ENCODE measurements around the gene GORASP2. TPM values are rescaled to one million over a fixed set of nuclear protein-coding genes. Genes with fewer than 3 reads are reported as not detected.

The GORASP2 gene
- total RNA-seq, 1 experiment from 2014 or later: 143 TPM

DNA sequence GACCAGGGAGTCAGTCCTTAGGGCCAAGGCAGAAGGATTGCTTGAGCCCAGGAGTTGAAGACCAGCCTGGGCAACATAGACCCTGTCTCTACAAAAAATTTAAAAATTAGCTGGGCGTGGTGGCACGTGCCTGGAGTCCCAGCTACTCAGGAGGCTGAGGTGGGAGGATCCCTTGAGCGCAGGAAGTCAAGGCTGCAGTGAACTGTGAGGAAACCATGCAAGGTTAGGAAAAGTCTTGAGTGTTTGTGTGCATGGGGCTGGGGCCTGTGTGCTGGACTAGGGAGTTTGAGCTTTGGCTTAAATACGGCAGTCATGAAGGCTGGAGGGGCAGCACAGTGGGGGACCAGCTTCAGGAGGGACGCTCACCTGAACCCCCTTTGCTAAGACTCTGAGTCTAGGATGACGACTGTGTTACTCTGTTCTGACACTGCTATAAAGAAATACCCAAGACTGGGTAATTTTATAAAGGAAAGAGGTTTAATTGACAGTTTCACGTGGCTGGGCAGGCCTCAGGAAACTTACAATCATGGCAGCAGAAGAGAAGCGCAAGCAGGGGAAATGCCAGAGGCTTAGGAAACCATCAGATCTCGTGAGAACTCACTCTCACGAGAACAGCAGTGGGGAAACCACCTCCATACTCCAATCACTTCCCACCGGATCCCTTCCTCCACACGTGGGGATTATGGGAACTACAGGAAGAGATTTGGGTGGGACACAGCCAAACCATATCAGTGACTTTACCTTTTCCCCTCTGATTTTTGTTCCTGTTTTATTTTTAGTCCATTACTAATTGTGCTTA, 39.4 kb downstream of the GORASP2 start:
- no peak overlapping the region for H3K27ac Mint-ChIP-seq (ENCODE audit: unreplicated experiment)
- TF ChIP-seq, protein P1, sequence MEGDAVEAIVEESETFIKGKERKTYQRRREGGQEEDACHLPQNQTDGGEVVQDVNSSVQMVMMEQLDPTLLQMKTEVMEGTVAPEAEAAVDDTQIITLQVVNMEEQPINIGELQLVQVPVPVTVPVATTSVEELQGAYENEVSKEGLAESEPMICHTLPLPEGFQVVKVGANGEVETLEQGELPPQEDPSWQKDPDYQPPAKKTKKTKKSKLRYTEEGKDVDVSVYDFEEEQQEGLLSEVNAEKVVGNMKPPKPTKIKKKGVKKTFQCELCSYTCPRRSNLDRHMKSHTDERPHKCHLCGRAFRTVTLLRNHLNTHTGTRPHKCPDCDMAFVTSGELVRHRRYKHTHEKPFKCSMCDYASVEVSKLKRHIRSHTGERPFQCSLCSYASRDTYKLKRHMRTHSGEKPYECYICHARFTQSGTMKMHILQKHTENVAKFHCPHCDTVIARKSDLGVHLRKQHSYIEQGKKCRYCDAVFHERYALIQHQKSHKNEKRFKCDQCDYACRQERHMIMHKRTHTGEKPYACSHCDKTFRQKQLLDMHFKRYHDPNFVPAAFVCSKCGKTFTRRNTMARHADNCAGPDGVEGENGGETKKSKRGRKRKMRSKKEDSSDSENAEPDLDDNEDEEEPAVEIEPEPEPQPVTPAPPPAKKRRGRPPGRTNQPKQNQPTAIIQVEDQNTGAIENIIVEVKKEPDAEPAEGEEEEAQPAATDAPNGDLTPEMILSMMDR (IDR thresholded peaks at IDR 0.05; ENCODE audit: insufficient read depth in 1 of 2, low read depth in 1 of 2, low read length in 1 of 2, severe bottlenecking in 1 of 2, unreplicated experiment in 1 of 2): no peak
- Histone ChIP-seq H3K27me3 (replicated peaks; ENCODE audit: control insufficient read depth, insufficient read depth, low read length) (no peaks in the 10 kb centered on the region), H3K9me3 (no peaks in the 10 kb centered on the region), H3K4me3 (ENCODE audit: low read depth, low read length) (no peak overlapping the region), H3K36me3 (ENCODE audit: control insufficient read depth, insufficient read depth, low read length) (peaks cover 1% of the 10 kb centered on the region; the same call in 1 of the 2 replicates), H3K4me1 (peaks cover 8% of the 10 kb centered on the region; the same call in 1 of the 2 replicates)
- no peak for DNase-seq
- BruUV-seq (replicated peaks): no TSS peak
- no peaks in the 10 kb centered on the region for H3K27me3 Mint-ChIP-seq (ENCODE audit: insufficient read depth, unreplicated experiment)
- ChIA-PET CTCF (no interaction called here), POLR2A (no interaction called here)
- H3K36me3 Mint-ChIP-seq (ENCODE audit: insufficient read depth, unreplicated experiment): peaks cover 86% of the 10 kb centered on the region
- no peak overlapping the region for H3K4me3 Mint-ChIP-seq (ENCODE audit: unreplicated experiment)
- H3K9me3 Mint-ChIP-seq (ENCODE audit: unreplicated experiment): no peaks in the 10 kb centered on the region
- H3K4me1 Mint-ChIP-seq (ENCODE audit: low read depth, unreplicated experiment): peaks cover 7% of the 10 kb centered on the region
- intact Hi-C loops (cut with micrococcal nuclease; ENCODE audit: unreplicated experiment): no loop called here

DNA sequence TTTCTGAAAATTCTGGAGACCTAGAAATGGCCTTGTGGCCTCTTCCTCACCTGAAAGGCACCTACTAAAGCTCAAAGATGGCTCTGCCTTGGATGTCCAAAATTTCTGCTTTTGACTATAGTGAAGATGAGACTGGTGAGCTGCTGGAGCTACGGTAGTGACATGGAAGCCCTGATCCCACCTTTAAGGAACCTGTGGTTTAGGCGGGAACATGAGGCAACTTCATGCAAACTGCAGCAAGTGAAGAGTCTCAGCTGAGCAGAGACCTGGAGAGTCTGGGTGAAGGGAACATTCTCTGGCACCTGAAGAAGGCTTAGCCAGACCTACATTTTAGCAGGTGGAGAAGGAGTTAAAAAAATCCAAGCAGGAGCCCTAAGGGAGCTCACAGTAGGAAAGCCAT, 40.0 kb downstream of the GORASP2 start:
- Mint-ChIP-seq H3K27ac (ENCODE audit: unreplicated experiment) (no peak overlapping the region), H3K4me1 (ENCODE audit: low read depth, unreplicated experiment) (peaks cover 8% of the 10 kb centered on the region), H3K9me3 (ENCODE audit: unreplicated experiment) (no peaks in the 10 kb centered on the region), H3K27me3 (ENCODE audit: insufficient read depth, unreplicated experiment) (no peaks in the 10 kb centered on the region), H3K36me3 (ENCODE audit: insufficient read depth, unreplicated experiment) (peaks cover 81% of the 10 kb centered on the region), H3K4me3 (ENCODE audit: unreplicated experiment) (no peak overlapping the region)
- TF ChIP-seq, protein P1 (IDR thresholded peaks at IDR 0.05; ENCODE audit: insufficient read depth in 1 of 2, low read depth in 1 of 2, low read length in 1 of 2, severe bottlenecking in 1 of 2, unreplicated experiment in 1 of 2): no peak
- H3K36me3 ChIP-seq (ENCODE audit: control insufficient read depth, insufficient read depth, low read length): no peaks in the 10 kb centered on the region
- DNase-seq: no peak
- no peaks in the 10 kb centered on the region for H3K9me3 ChIP-seq
- no peaks in the 10 kb centered on the region for H3K27me3 ChIP-seq (replicated peaks; ENCODE audit: control insufficient read depth, insufficient read depth, low read length)
- ChIA-PET CTCF (no interaction called here), POLR2A (no interaction called here)
- BruUV-seq (replicated peaks): no TSS peak
- peaks cover 10% of the 10 kb centered on the region for H3K4me1 ChIP-seq
- intact Hi-C loops (cut with micrococcal nuclease; ENCODE audit: unreplicated experiment): no loop called here
- H3K4me3 ChIP-seq (ENCODE audit: low read depth, low read length): no peak overlapping the region

DNA sequence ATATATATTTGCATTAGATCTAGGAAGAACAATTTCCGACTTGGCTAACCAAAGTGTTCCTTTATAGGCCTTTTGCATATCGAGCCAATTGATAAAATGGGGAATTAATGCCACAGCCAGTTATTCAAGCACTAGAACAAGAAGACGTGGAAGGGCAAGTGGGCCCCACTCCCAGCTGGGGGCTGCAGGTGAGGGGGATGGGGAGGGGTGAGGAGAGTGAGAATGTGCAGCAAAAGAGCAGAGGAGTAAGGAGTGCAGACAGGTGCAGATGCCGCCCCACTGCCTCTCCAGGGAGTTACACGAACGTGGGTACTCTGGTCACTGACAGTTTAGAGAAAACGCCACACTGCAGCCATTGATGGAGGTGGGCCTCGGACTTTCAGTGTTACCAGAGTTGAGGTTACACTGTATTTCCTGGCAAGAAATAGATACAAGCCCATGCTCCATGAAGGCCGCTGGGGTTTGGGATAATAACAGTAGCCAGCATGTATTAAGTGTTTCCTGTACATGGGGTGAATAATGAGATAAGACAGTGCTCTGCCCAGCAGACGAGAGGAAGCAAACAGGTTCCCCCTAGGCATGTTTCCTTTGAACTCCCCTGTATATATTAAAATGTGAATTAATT, 40.9 kb downstream of the GORASP2 start:
- H3K9me3 ChIP-seq: no peaks in the 10 kb centered on the region

More for the DNA sequence above, 40.9 kb downstream of the GORASP2 start:
- Histone ChIP-seq H3K36me3 (ENCODE audit: control insufficient read depth, insufficient read depth, low read length) (no peaks in the 10 kb centered on the region), H3K4me3 (ENCODE audit: low read depth, low read length) (no peak overlapping the region), H3K4me1 (peaks cover 19% of the 10 kb centered on the region), H3K27me3 (replicated peaks; ENCODE audit: control insufficient read depth, insufficient read depth, low read length) (no peaks in the 10 kb centered on the region)
- ChIA-PET POLR2A (no interaction called here), CTCF (no interaction called here)
- H3K9me3 Mint-ChIP-seq (ENCODE audit: unreplicated experiment): no peaks in the 10 kb centered on the region
- TF ChIP-seq, protein P1 (IDR thresholded peaks at IDR 0.05; ENCODE audit: insufficient read depth in 1 of 2, low read depth in 1 of 2, low read length in 1 of 2, severe bottlenecking in 1 of 2, unreplicated experiment in 1 of 2): no peak
- H3K36me3 Mint-ChIP-seq (ENCODE audit: insufficient read depth, unreplicated experiment): peaks cover 76% of the 10 kb centered on the region
- intact Hi-C loops (cut with micrococcal nuclease; ENCODE audit: unreplicated experiment): loop anchor here (5.0 to 10.0 kb wide), 2 partner anchors 275 to 462 kb away; partner anchors contain the start of genes DCAF17 and METTL8
- H3K27ac Mint-ChIP-seq (ENCODE audit: unreplicated experiment): no peak overlapping the region
- no peak for DNase-seq
- no peak overlapping the region for H3K4me3 Mint-ChIP-seq (ENCODE audit: unreplicated experiment)
- H3K27me3 Mint-ChIP-seq (ENCODE audit: insufficient read depth, unreplicated experiment): no peaks in the 10 kb centered on the region
- BruUV-seq (replicated peaks): no TSS peak
- peaks cover 14% of the 10 kb centered on the region for H3K4me1 Mint-ChIP-seq (ENCODE audit: low read depth, unreplicated experiment)

Measured in Caco-2 (cell line).